Neuronal stem cell (in vitro differentiated cells): ENCODE measurements around the gene EIF4E1B.

Experiments
- DNase-seq: peaks from one replicate; pipeline ENCODE4 v3.0.0-alpha.2; 2013; ENCODE audit warnings: low spot score
- H2AFZ ChIP-seq: one replicate; pipeline ENCODE4 v1.6.1; 2013; ENCODE audit warnings: mild to moderate bottlenecking, low read length, inconsistent platforms
- H2AK5ac ChIP-seq: 2 replicates; pipeline ENCODE4 v1.6.1; 2013; ENCODE audit warnings: low read depth, mild to moderate bottlenecking, inconsistent platforms, low read length, moderate library complexity, mixed read lengths
- H2BK120ac ChIP-seq: 2 replicates; pipeline ENCODE4 v1.6.1; 2013; ENCODE audit warnings: low read depth, mild to moderate bottlenecking, inconsistent platforms, low read length, moderate library complexity, mixed read lengths
- H2BK12ac ChIP-seq: one replicate; pipeline ENCODE4 v1.6.1; 2013; ENCODE audit warnings: low read length, inconsistent platforms
- H2BK15ac ChIP-seq: 2 replicates; pipeline ENCODE4 v1.6.1; 2013; ENCODE audit warnings: mild to moderate bottlenecking, low read length, inconsistent platforms, mixed read lengths
- H2BK5ac ChIP-seq: one replicate; pipeline ENCODE4 v1.6.1; 2013; ENCODE audit warnings: inconsistent platforms, mild to moderate bottlenecking, low read length, moderate library complexity
- H3K14ac ChIP-seq: one replicate; pipeline ENCODE4 v1.6.1; 2013; ENCODE audit warnings: low read length, inconsistent platforms
- H3K18ac ChIP-seq: 2 replicates; pipeline ENCODE4 v1.6.1; 2013; ENCODE audit warnings: low read length, inconsistent platforms
- H3K23ac ChIP-seq: 2 replicates; pipeline ENCODE4 v1.6.1; 2013; ENCODE audit warnings: low read depth, mild to moderate bottlenecking, mixed read lengths, low read length, inconsistent platforms; ENCODE audit not compliant: poor library complexity
- H3K27ac ChIP-seq: replicated peaks from 3 replicates; pipeline ENCODE4 v1.5.1; 2013; ENCODE audit warnings: low read length, inconsistent platforms
- H3K27me3 ChIP-seq, 3 experiments: 2 replicates each; pipeline ENCODE4 v1.6.1; 2013; ENCODE audit warnings: low read length in 3 of 3, mild to moderate bottlenecking in 2 of 3, inconsistent platforms in 1 of 3, low read depth in 1 of 3, mixed read lengths in 1 of 3, moderate library complexity in 1 of 3; ENCODE audit not compliant: control insufficient read depth in 3 of 3, insufficient read depth in 3 of 3
- H3K36me3 ChIP-seq, 2 donors: replicated peaks in 1 of 2; 2 replicates each; pipeline ENCODE4 v1.6.1; 2013; ENCODE audit warnings: low read length in 2 of 2; ENCODE audit not compliant: control insufficient read depth in 2 of 2, insufficient read depth in 2 of 2
- H3K4ac ChIP-seq: 2 replicates; pipeline ENCODE4 v1.6.1; 2013; ENCODE audit warnings: inconsistent platforms, mild to moderate bottlenecking, low read length, moderate library complexity
- H3K4me1 ChIP-seq, 2 donors: 1 replicate in 1 of 2; 2 replicates in 1 of 2; pipeline ENCODE4 v1.6.1; 2013; ENCODE audit warnings: low read length in 2 of 2, low read depth in 1 of 2; ENCODE audit not compliant: control insufficient read depth in 2 of 2, insufficient read depth in 1 of 2
- H3K4me2 ChIP-seq: one replicate; pipeline ENCODE4 v1.6.1; 2013; ENCODE audit warnings: mild to moderate bottlenecking, low read length, inconsistent platforms; ENCODE audit not compliant: insufficient read depth, poor library complexity, severe bottlenecking
- H3K4me3 ChIP-seq, 2 donors: 2 replicates each; pipeline ENCODE4 v1.5.1; 2013; ENCODE audit warnings: low read length in 2 of 2, mild to moderate bottlenecking in 2 of 2, inconsistent platforms in 1 of 2, moderate library complexity in 1 of 2
- H3K79me1 ChIP-seq: one replicate; pipeline ENCODE4 v1.6.1; 2013; ENCODE audit warnings: low read depth, mild to moderate bottlenecking, inconsistent platforms, low read length, moderate library complexity
- H3K9ac ChIP-seq: one replicate; pipeline ENCODE4 v1.6.1; 2013; ENCODE audit warnings: mild to moderate bottlenecking, low read depth, low read length, inconsistent platforms; ENCODE audit not compliant: poor library complexity
- H3K9me3 ChIP-seq, 2 donors: replicated peaks in 1 of 2; 2 replicates each; pipeline versions ENCODE3 to v1.6.1; 2013; ENCODE audit warnings: low read length in 2 of 2, mild to moderate bottlenecking in 2 of 2, inconsistent platforms in 1 of 2, low read depth in 1 of 2, mixed read lengths in 1 of 2, moderate library complexity in 1 of 2; ENCODE audit not compliant: control insufficient read depth in 2 of 2, insufficient read depth in 1 of 2
- H4K8ac ChIP-seq: one replicate; pipeline ENCODE4 v1.6.1; 2013; ENCODE audit warnings: low read depth, mild to moderate bottlenecking, inconsistent platforms, low read length, moderate library complexity
- H4K91ac ChIP-seq: one replicate; pipeline ENCODE4 v1.6.1; 2013; ENCODE audit warnings: low read length, low read depth, mild to moderate bottlenecking, inconsistent platforms; ENCODE audit not compliant: poor library complexity
- WGBS, 2 donors: extraction: QIAGEN DNeasy Blood & Tissue Kit; methylation state at CpG; one replicate each; pipeline ENCODE4 v1.1.7; 2013; ENCODE audit warnings: missing lambda C conversion rate in 2 of 2, mixed read lengths in 1 of 2; ENCODE audit not compliant: insufficient read length in 2 of 2, insufficient replicate concordance in 1 of 2; ENCODE audit errors: extremely low coverage in 2 of 2; 5-methylcytosine and 5-hydroxymethylcytosine counted together

The EIF4E1B gene

DNA sequence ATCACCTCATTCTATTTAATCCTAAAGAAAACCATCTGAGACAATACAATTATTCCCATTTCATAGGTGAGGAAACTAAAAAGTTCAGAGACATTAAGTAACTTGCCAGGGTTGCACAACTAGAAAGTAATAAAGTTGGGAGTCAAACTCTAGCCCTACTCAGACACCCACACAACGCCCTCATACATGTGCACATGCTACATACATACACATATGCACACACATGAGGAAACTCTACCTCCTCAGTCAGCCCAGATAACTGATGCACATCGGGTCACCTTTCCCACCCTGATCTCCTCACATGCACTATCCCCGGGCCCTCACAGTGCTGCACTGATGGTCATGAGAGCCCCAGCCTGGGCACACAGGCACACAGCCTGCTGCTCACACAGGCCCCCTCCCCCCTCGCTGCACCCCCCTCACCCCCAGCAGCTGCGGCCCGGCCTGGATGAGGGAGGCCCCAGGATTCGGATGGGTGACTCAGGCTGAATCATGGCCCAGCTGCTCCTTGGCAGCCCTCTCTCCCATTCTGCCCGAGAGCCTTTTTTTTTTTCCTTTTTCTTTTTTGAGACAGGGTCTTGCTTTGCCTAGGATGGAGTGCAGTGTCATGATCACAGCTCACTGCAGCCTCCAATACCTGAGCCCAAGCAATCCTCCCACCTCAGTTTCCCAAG is 15.5 kb upstream of the EIF4E1B start:
- Histone ChIP-seq H3K4ac (no peak overlapping the region), H3K27me3 (peaks cover 8 to 63% (median 35%) of the 10 kb centered on the region in 3 experiments), H2BK5ac (no peak overlapping the region), H3K4me3 (no peak overlapping the region), H3K4me1 (peaks cover 8 to 29% of the 10 kb centered on the region in 2 donors), H2BK12ac (no peak overlapping the region), H4K8ac (no peak overlapping the region), H3K14ac (no peak overlapping the region), H3K18ac (no peak overlapping the region), H3K9me3 (peaks cover 0 to 6% of the 10 kb centered on the region in 2 donors), H3K27ac (no peak overlapping the region), H2BK15ac (no peak overlapping the region), H4K91ac (no peak overlapping the region), H2AK5ac (no peak overlapping the region), H3K9ac (no peak overlapping the region), H2AFZ (no peak overlapping the region), H2BK120ac (no peak overlapping the region), H3K36me3 (no peaks in the 10 kb centered on the region), H3K79me1 (no peaks in the 10 kb centered on the region), H3K23ac (no peak overlapping the region), H3K4me2 (no peak overlapping the region)
- WGBS, 2 donors = no CpG with 5 or more reads among the region's 8 CpGs
- DNase-seq = no peak

DNA sequence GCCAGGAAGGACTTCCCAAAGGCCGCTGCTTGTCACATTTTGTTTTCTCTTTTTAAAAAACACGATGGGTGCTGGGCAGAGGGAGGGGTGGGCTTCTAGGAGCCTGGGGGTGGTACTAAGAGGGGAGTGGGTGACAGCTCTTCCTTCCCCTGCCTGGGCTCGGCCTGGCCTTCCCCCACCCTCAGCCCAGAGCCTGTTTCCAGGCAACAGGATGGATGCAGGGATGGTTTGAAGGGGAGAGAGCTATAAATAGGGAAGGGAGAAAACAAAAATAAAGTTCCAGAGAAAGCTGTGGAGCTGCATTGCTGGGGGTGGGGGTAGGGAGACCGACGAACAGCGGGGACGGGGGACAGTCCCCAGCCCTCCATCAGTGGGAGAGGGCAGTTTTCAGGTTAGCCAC is 14.0 kb upstream of the EIF4E1B start:
- Histone ChIP-seq H2AFZ (no peak overlapping the region), H2AK5ac (no peak overlapping the region), H2BK15ac (no peak overlapping the region), H3K79me1 (no peaks in the 10 kb centered on the region), H2BK5ac (peak overlapping the region; percentile 39), H3K9ac (no peak overlapping the region), H3K23ac (peak overlapping the region; percentile 20), H4K91ac (no peak overlapping the region), H2BK12ac (no peak overlapping the region), H3K4ac (no peak overlapping the region), H3K27ac (no peak overlapping the region), H2BK120ac (no peak overlapping the region), H3K4me1 (peaks cover 8 to 32% of the 10 kb centered on the region in 2 donors), H3K9me3 (peaks cover 0 to 6% of the 10 kb centered on the region in 2 donors), H3K36me3 (no peaks in the 10 kb centered on the region), H3K14ac (peak overlapping the region; percentile 38), H4K8ac (no peak overlapping the region), H3K18ac (no peak overlapping the region), H3K4me3 (no peak overlapping the region), H3K27me3 (peaks cover 14 to 76% (median 47%) of the 10 kb centered on the region in 3 experiments), H3K4me2 (no peak overlapping the region)
- no CpG with 5 or more reads among the region's 7 CpGs for WGBS, 2 donors
- DNase-seq = no peak

DNA sequence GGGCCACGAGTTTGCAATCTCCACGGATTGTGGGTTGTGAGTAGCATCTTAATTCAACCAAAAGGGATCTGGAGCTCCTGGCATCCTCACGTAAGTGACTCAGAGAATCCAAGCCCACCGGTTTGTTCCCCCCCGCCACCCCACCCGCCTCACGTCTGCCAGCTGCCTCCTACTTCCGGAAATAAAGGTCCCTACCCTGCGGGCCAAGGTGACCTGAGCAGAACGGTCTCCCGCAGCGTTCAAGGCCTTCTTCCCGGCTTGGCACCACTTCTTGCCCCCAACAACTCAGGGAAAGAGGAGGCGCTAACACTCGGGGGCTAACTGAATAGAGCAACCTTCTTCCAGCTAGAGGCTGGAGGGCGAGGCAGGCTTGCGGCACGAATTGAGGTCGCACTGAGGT is 11.7 kb upstream of the EIF4E1B start:
- H3K36me3 ChIP-seq = no peaks in the 10 kb centered on the region
- peak overlapping the region; percentile 82 for H2AFZ ChIP-seq
- peak overlapping the region; percentile 26 for H3K4me2 ChIP-seq
- no peak overlapping the region for H4K91ac ChIP-seq
- H3K14ac ChIP-seq = no peak overlapping the region
- no peak overlapping the region for H3K27ac ChIP-seq
- no peak overlapping the region for H4K8ac ChIP-seq
- WGBS, 2 donors = no CpG with 5 or more reads among the region's 19 CpGs
- H2BK5ac ChIP-seq = no peak overlapping the region
- no peak overlapping the region for H2BK12ac ChIP-seq
- H3K9ac ChIP-seq = peak overlapping the region; percentile 57
- H3K18ac ChIP-seq = peak overlapping the region; percentile 87
- DNase-seq = no peak
- H3K4ac ChIP-seq = no peak overlapping the region
- peaks cover 0 to 6% of the 10 kb centered on the region in 2 donors for H3K9me3 ChIP-seq
- H2BK15ac ChIP-seq = no peak overlapping the region
- H3K79me1 ChIP-seq = no peaks in the 10 kb centered on the region
- no peak overlapping the region for H2AK5ac ChIP-seq
- peaks cover 14 to 79% (median 49%) of the 10 kb centered on the region in 3 experiments for H3K27me3 ChIP-seq
- no peak overlapping the region for H2BK120ac ChIP-seq
- peaks cover 8 to 29% of the 10 kb centered on the region in 2 donors for H3K4me1 ChIP-seq
- H3K4me3 ChIP-seq = peak overlapping the region in 1 of 2 donors; percentile 60
- no peak overlapping the region for H3K23ac ChIP-seq

DNA sequence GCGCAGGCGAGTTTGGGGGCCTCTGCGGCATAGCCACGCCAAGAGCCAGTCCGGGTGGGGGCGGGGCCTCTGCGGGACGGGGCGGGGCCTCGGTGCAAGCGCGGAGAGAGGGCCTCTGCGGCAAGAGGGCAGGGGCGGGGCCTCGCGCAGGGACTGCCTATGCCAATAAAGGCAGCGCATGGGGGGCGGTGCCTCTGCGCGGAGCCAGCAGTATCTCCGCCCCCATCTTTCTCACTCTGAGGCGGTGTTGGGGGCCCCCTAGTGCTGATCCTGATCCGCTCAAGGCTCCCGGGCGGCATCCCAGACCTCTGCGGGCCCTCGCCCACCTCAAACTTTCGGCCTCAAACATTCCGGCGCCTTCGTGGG is 11.3 kb upstream of the EIF4E1B start:
- Histone ChIP-seq H3K18ac (no peak overlapping the region), H2BK12ac (no peak overlapping the region), H3K36me3 (no peaks in the 10 kb centered on the region), H3K27me3 (peaks cover 14 to 83% (median 49%) of the 10 kb centered on the region in 3 experiments), H2AFZ (peak overlapping the region; percentile 82), H3K79me1 (no peaks in the 10 kb centered on the region), H3K4me2 (peak overlapping the region; percentile 48), H3K9ac (peak overlapping the region; percentile 57), H3K4me1 (peaks cover 8 to 25% of the 10 kb centered on the region in 2 donors), H3K27ac (no peak overlapping the region), H2BK120ac (no peak overlapping the region), H4K91ac (no peak overlapping the region), H2AK5ac (peak overlapping the region; percentile 60), H3K4me3 (peak overlapping the region in 1 of 2 donors; percentile 64), H3K4ac (no peak overlapping the region), H2BK5ac (no peak overlapping the region), H2BK15ac (no peak overlapping the region), H4K8ac (no peak overlapping the region), H3K14ac (no peak overlapping the region), H3K9me3 (peaks cover 0 to 6% of the 10 kb centered on the region in 2 donors), H3K23ac (peak overlapping the region; percentile 93)
- WGBS, 2 donors = no CpG with 5 or more reads among the region's 31 CpGs
- DNase-seq = peak; percentile 89
